Fibroblast of the aortic adventitia (primary cell): ENCODE measurements around the gene SLC50A1. TPM values are rescaled to one million over a fixed set of nuclear protein-coding genes. Genes with fewer than 3 reads are reported as not detected.

ENCODE experiments used
- DNase-seq: peaks from one replicate; pipeline ENCODE4 v3.0.0-alpha.2; 2010; ENCODE audit warnings: low read depth
- H3K4me3 ChIP-seq: 2 replicates; pipeline ENCODE4 v1.5.1; 2011; ENCODE audit warnings: low read depth, mild to moderate bottlenecking, control low read depth, low read length, moderate library complexity
- CTCF ChIP-seq: IDR thresholded peaks from 2 replicates; pipeline ENCODE4 v1.5.1; 2011; ENCODE audit warnings: mild to moderate bottlenecking, low read length, control low read depth, inconsistent platforms; ENCODE audit not compliant: insufficient read depth
- total RNA-seq: library from RNA; depleted of rRNA; stranded (reverse); fragments of >200 nt; gene quantifications from 2 replicates; pipeline ENCODE4 v1.2.3, GENCODE V29; 2012; ENCODE audit warnings: low replicate concordance

SLC50A1 gene
- total RNA-seq, 1 donor = 39.3 TPM

GRCh38 chr1:155175281-155175926, 39.8 kb downstream of the SLC50A1 start:
- no peak for DNase-seq
- no peak overlapping the region for H3K4me3 ChIP-seq
- TF ChIP-seq CTCF = no peak

GRCh38 chr1:155175927-155176371, 40.3 kb downstream of the SLC50A1 start:
- H3K4me3 ChIP-seq = no peak overlapping the region
- no peak for DNase-seq
- TF ChIP-seq CTCF = no peak

GRCh38 chr1:155176544-155177071, 41.0 kb downstream of the SLC50A1 start:
- DNase-seq = peak; percentile 80
- H3K4me3 ChIP-seq = no peak overlapping the region
- peak; percentile 94 for TF ChIP-seq CTCF

- no peak for DNase-seq
- no peak for TF ChIP-seq CTCF
Observed at GRCh38 chr1:155177192-155177917, 41.7 kb downstream of the SLC50A1 start.

GRCh38 chr1:155177918-155178281, 42.2 kb downstream of the SLC50A1 start:
- no peak for TF ChIP-seq CTCF
- DNase-seq = no peak

More at GRCh38 chr1:155177192-155177917, 41.7 kb downstream of the SLC50A1 start:
- H3K4me3 ChIP-seq = no peak overlapping the region

GRCh38 chr1:155178441-155179111, 42.9 kb downstream of the SLC50A1 start:
- no peak for DNase-seq
- TF ChIP-seq CTCF = no peak
- H3K4me3 ChIP-seq = no peak overlapping the region

More at GRCh38 chr1:155177918-155178281, 42.2 kb downstream of the SLC50A1 start:
- H3K4me3 ChIP-seq = no peak overlapping the region
